ENCODE data around the gene ANKRD22.

ANKRD22 gene

GRCh38 chr10:88873757-88874156 lies 22.1 kb upstream of the ANKRD22 start:
- no peak for TF ChIP-seq CTCF (IDR thresholded peaks at IDR 0.05; ENCODE audit: insufficient read depth, low read length, poor library complexity, severe bottlenecking)
- no peak overlapping the region for H3K4me3 ChIP-seq (replicated peaks; ENCODE audit: low read depth, low read length)
- H3K36me3 ChIP-seq (ENCODE audit: control insufficient read depth, insufficient read depth, low read length): no peaks in the 10 kb centered on the region
- no peak for DNase-seq (ENCODE audit: extremely low read depth, insufficient read length)
- no peaks in the 10 kb centered on the region for H3K27me3 ChIP-seq (replicated peaks; ENCODE audit: control insufficient read depth, insufficient read depth, low read length)

GRCh38 chr10:88870089-88870488 lies 18.4 kb upstream of the ANKRD22 start:
- Histone ChIP-seq H3K27me3 (replicated peaks; ENCODE audit: control insufficient read depth, insufficient read depth, low read length) (no peaks in the 10 kb centered on the region), H3K4me3 (replicated peaks; ENCODE audit: low read depth, low read length) (no peak overlapping the region), H3K36me3 (ENCODE audit: control insufficient read depth, insufficient read depth, low read length) (no peaks in the 10 kb centered on the region)
- TF ChIP-seq CTCF (IDR thresholded peaks at IDR 0.05; ENCODE audit: insufficient read depth, low read length, poor library complexity, severe bottlenecking): no peak
- DNase-seq (ENCODE audit: extremely low read depth, insufficient read length): no peak

GRCh38 chr10:88866454-88866853 lies 14.8 kb upstream of the ANKRD22 start:
- DNase-seq (ENCODE audit: extremely low read depth, insufficient read length): no peak
- no peak overlapping the region for H3K4me3 ChIP-seq (replicated peaks; ENCODE audit: low read depth, low read length)
- no peaks in the 10 kb centered on the region for H3K36me3 ChIP-seq (ENCODE audit: control insufficient read depth, insufficient read depth, low read length)
- no peaks in the 10 kb centered on the region for H3K27me3 ChIP-seq (replicated peaks; ENCODE audit: control insufficient read depth, insufficient read depth, low read length)
- no peak for TF ChIP-seq CTCF (IDR thresholded peaks at IDR 0.05; ENCODE audit: insufficient read depth, low read length, poor library complexity, severe bottlenecking)

GRCh38 chr10:88865281-88865876 lies 13.7 kb upstream of the ANKRD22 start:
- Histone ChIP-seq H3K4me3 (replicated peaks; ENCODE audit: low read depth, low read length) (no peak overlapping the region), H3K36me3 (ENCODE audit: control insufficient read depth, insufficient read depth, low read length) (no peaks in the 10 kb centered on the region), H3K27me3 (replicated peaks; ENCODE audit: control insufficient read depth, insufficient read depth, low read length) (no peaks in the 10 kb centered on the region)
- DNase-seq (ENCODE audit: extremely low read depth, insufficient read length): no peak
- peak; percentile 24 for TF ChIP-seq CTCF (IDR thresholded peaks at IDR 0.05; ENCODE audit: insufficient read depth, low read length, poor library complexity, severe bottlenecking)

GRCh38 chr10:88861036-88861435 lies 9.4 kb upstream of the ANKRD22 start:
- no peak overlapping the region for H3K4me3 ChIP-seq (replicated peaks; ENCODE audit: low read depth, low read length)
- no peak for DNase-seq (ENCODE audit: extremely low read depth, insufficient read length)
- H3K36me3 ChIP-seq (ENCODE audit: control insufficient read depth, insufficient read depth, low read length): no peaks in the 10 kb centered on the region
- H3K27me3 ChIP-seq (replicated peaks; ENCODE audit: control insufficient read depth, insufficient read depth, low read length): no peaks in the 10 kb centered on the region
- no peak for TF ChIP-seq CTCF (IDR thresholded peaks at IDR 0.05; ENCODE audit: insufficient read depth, low read length, poor library complexity, severe bottlenecking)

GRCh38 chr10:88858491-88858890 lies 6.8 kb upstream of the ANKRD22 start:
- no peaks in the 10 kb centered on the region for H3K27me3 ChIP-seq (replicated peaks; ENCODE audit: control insufficient read depth, insufficient read depth, low read length)
- H3K36me3 ChIP-seq (ENCODE audit: control insufficient read depth, insufficient read depth, low read length): no peaks in the 10 kb centered on the region
- no peak overlapping the region for H3K4me3 ChIP-seq (replicated peaks; ENCODE audit: low read depth, low read length)
- TF ChIP-seq CTCF (IDR thresholded peaks at IDR 0.05; ENCODE audit: insufficient read depth, low read length, poor library complexity, severe bottlenecking): no peak
- DNase-seq (ENCODE audit: extremely low read depth, insufficient read length): no peak

Measured in GM06990 (cell line).